ENCODE measurements around the gene RUNDC3A. TPM values are rescaled to one million over a fixed set of nuclear protein-coding genes. Genes with fewer than 3 reads are reported as not detected.

Gene RUNDC3A
- total RNA-seq, 4 donors from 2014 or later = 0.84 TPM; not detected in 3

DNA sequence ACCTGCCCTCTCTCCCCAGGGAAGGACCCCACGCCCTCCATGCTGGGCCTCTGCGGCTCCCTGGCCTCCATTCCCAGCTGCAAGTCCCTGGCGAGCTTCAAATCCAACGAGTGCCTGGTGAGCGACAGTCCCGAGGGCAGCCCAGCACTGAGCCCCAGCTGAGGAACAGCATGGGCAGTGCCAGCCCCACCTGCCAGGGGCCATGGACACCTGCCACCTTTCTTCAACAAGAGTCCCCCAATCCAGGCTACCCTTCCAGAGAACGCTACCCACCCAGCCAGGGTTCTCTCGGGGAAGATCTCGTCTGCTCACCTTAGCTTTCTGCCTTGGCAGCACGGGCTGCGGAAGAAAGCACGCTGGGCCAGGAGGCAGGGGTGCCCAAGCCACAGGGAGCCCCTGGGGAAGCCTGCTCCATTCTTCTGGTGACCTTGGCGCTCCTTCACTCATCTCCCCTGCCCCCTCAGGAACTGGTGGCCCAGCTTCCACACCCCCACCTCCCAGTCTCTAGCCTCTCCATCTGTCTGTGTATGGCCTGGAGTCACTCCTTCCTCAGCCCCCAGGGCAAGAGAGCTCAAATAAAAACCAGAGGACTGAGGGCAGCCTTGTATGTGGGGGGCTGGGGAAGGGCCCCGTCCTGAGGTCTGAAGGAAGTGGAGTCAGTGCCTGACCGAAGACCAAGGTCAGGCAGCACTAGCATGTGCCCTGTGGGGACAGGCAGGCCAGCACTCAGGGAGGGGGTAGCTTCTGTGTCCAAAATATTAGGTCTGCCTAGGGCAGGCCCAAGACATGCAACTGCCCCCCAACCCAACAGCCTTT lies 9.9 kb downstream of the RUNDC3A start:
- DNase-seq (ENCODE audit: low spot score) (no peak), ATAC-seq (ENCODE audit: low FRiP score) (no peak)
- TF ChIP-seq, protein P1, sequence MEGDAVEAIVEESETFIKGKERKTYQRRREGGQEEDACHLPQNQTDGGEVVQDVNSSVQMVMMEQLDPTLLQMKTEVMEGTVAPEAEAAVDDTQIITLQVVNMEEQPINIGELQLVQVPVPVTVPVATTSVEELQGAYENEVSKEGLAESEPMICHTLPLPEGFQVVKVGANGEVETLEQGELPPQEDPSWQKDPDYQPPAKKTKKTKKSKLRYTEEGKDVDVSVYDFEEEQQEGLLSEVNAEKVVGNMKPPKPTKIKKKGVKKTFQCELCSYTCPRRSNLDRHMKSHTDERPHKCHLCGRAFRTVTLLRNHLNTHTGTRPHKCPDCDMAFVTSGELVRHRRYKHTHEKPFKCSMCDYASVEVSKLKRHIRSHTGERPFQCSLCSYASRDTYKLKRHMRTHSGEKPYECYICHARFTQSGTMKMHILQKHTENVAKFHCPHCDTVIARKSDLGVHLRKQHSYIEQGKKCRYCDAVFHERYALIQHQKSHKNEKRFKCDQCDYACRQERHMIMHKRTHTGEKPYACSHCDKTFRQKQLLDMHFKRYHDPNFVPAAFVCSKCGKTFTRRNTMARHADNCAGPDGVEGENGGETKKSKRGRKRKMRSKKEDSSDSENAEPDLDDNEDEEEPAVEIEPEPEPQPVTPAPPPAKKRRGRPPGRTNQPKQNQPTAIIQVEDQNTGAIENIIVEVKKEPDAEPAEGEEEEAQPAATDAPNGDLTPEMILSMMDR (IDR thresholded peaks at IDR 0.05) = no peak

DNA sequence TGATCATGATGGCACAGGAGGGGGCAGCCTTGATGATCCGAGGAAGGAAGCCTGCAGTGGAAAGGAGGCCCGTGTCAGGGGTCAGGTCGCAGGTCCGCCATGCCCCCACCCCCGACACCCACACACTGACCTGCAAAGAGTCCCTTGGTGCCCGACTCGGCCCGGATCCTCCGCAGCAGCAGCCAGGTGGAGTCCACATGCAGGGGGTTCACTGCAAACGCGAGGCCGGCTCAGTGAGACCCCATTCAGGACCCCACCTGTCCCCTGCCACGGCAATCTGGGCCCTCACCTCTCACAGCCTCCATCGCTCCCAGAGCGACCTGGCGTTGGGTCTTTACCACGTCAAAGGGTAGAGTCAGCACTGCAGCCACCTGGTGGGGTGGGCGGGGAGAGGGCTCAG lies 11.7 kb downstream of the RUNDC3A start:
- TF ChIP-seq, protein P1 (IDR thresholded peaks at IDR 0.05) = no peak
- DNase-seq (ENCODE audit: low spot score) (no peak), ATAC-seq (ENCODE audit: low FRiP score) (no peak)

DNA sequence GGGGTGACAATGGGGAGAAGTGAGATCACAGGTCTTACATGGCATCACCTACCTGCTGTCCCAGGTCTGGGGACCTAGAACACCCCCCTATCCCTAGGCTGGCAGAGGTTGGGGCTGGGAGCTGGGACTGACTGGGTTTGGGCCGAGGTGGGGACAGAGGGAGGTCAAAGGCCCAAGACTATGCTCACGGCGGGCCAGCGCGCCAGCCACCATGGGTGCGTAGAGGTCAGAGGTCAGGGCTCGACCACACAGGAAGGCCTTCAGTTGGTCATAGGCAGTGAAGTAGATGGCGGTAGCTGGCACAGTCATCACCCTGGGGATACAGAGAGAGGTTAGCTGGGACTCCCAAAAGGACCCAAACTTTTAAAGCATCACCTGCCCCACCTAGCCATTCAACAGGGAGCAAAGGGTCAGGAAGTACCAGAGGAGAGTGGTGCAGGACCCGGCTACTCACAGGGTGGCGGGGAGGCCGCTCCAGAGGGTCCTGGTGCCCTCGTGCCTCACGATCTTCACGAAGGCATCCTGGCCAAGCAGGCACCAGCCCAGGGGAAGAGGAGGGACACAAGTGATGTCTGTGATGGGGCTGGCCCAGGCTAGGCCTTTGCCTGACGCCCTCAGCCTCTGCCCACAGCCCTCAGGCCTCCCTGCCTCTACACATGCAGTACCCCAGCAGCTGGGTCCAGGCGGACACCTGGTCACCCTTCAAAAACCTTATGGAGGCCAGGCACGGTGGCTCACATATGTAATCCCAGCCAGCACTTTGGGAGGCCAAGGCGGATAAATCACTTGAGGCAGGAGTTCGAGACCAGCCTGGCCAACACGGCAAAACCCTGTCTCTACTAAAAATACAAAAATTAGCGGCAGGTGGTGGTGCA lies 13.1 kb downstream of the RUNDC3A start:
- DNase-seq (ENCODE audit: low spot score) = no peak
- TF ChIP-seq, protein P1 (IDR thresholded peaks at IDR 0.05) = no peak

DNA sequence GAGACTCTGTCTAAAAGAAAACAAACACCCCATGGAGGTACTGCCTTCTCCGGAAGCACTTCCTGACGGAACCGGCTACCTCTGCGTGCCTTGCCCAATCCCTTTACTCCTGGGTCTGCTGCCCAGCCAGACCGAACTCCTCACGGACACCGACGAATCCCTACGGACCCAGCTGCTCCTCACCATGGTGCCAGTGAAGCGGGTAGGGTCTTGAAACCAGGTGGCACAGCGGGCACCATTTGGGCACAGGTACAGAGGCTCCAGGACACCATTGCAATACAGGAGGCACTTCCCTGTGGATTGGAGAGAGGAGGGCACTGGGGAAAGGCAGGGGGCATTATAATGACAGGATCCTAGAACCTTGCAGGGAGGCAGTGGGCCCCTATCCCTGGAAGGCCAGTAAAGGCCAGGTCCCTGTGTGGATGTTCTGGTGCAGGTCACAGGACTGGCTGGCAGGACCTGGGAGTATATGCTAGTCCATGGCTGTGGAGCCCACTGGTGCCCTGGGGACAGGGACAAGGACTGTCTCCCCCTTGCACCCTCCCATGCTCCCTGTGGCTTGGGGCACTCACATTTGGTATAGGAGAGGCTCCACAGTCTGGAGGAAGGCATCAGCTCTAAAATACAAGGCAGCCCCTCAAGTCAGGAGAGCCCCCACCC lies 14.0 kb downstream of the RUNDC3A start:
- no peak for DNase-seq (ENCODE audit: low spot score)
- ATAC-seq (ENCODE audit: low FRiP score) = no peak
- TF ChIP-seq, protein P1 (IDR thresholded peaks at IDR 0.05) = no peak

More for the DNA sequence above, 13.1 kb downstream of the RUNDC3A start:
- no peak for ATAC-seq (ENCODE audit: low FRiP score)

DNA sequence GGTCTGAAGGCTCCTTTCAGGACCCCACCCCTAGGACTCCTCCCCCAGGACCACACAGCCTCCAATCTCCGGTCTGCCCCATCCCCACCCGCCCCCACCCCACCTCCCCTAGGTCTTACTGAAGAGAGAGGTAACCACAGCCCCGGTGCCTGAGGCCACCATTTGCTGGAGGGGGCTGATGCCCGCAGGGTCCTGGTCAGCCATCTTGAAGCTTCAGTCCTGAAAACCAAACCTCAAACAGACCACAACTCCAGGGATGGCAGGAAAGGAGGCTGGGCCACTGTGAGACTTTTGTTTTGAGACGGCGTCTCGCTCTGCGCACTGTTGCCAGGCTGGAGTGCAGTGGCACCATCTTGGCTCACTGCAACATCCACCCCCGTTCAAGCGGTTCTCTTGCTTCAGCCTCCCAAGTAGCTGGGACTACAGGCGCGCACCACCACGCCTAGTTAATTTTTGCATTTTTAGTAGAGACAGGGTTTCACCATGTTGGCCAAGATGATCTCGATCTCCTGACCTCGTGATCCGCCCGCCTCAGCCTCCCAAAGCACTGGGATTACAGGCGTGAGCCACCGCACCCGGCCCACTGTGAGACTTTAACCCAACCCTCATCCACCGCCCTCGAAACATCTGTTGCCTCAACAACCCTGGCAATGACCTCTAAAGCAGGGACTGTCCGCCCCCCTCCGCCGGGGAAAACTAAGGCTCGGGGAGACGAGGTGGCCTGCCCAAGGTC lies 15.1 kb downstream of the RUNDC3A start:
- TF ChIP-seq, protein P1 (IDR thresholded peaks at IDR 0.05) = no peak
- DNase-seq (ENCODE audit: low spot score) = no peak

DNA sequence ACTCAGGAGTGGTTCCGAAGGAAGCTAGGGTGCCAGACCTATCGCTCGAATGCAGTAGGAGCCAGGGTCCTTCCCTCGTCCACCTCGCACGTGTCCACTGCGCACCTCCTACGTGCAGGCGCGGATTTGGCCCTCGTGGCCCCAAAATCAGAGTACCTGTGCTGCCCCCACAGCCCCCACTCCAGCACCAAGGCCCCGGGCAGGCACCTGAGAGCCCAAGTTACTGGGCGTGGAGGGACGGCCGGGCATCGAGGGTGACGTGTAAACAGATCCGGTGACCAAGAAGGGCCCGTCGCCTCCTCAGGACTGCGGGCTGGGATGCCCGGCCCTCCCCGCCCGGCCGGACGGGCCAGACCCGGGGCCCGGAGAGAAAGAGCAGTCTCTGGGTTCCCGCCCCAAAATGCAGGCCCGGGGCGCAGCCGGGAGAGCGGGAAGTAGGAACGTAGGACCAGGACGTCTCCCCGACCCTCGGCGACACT lies 15.7 kb downstream of the RUNDC3A start:
- ATAC-seq (ENCODE audit: low FRiP score) (no peak), DNase-seq (ENCODE audit: low spot score) (no peak)
- TF ChIP-seq, protein P1 (IDR thresholded peaks at IDR 0.05) = no peak

More for the DNA sequence above, 15.1 kb downstream of the RUNDC3A start:
- ATAC-seq (ENCODE audit: low FRiP score) = no peak
